Parathyroid adenoma (tissue), 2 donors: ENCODE data around the gene IFIT1.
"Not testable (repeated sequence)": the region's sequence is repeated elsewhere in the genome, so short reads cannot be mapped to it uniquely, and the experiment has no call there.

ENCODE experiments used
- H2AFZ ChIP-seq: fragments of 300-600 bp; sonication (generic); one replicate; pipeline ENCODE4 v1.7.0; 2017; ENCODE audit warnings: antibody characterized with exemption, mild to moderate bottlenecking
- H3K27ac ChIP-seq: fragments of 300-600 bp; sonication (generic); one replicate; pipeline ENCODE4 v1.7.0; 2017
- H3K27me3 ChIP-seq: fragments of 300-600 bp; sonication (generic); one replicate; pipeline ENCODE4 v1.7.0; 2017; ENCODE audit warnings: low read length; ENCODE audit not compliant: control insufficient read depth, insufficient read depth
- H3K36me3 ChIP-seq: fragments of 300-600 bp; sonication (generic); one replicate; pipeline ENCODE4 v1.7.0; 2017; ENCODE audit warnings: low read length; ENCODE audit not compliant: control insufficient read depth, insufficient read depth
- H3K4me1 ChIP-seq: fragments of 300-600 bp; sonication (generic); one replicate; pipeline ENCODE4 v1.7.0; 2017; ENCODE audit warnings: control low read depth
- H3K4me2 ChIP-seq: fragments of 300-600 bp; sonication (generic); one replicate; pipeline ENCODE4 v1.7.0; 2017; ENCODE audit warnings: low read length
- H3K4me3 ChIP-seq: fragments of 300-600 bp; sonication (generic); one replicate; pipeline ENCODE4 v1.7.0; 2017; ENCODE audit warnings: low read depth, low read length
- H3K79me2 ChIP-seq: fragments of 300-600 bp; sonication (generic); one replicate; pipeline ENCODE4 v1.7.0; 2017; ENCODE audit warnings: control low read depth
- H3K9ac ChIP-seq: fragments of 300-600 bp; sonication (generic); one replicate; pipeline ENCODE4 v1.7.0; 2017; ENCODE audit warnings: mild to moderate bottlenecking
- H3K9me3 ChIP-seq: fragments of 300-600 bp; sonication (generic); one replicate; pipeline ENCODE4 v1.7.0; 2017; ENCODE audit warnings: low read length; ENCODE audit not compliant: control insufficient read depth
- CTCF ChIP-seq: fragments of 300-600 bp; sonication (generic); IDR thresholded peaks from one replicate; pipeline ENCODE4 v1.7.0; 2017; ENCODE audit warnings: antibody characterized with exemption, mild to moderate bottlenecking
- donor health status: primary hyperparathyroidism.

IFIT1 gene

GRCh38 chr10:89440226-89441009 is 48.0 kb downstream of the IFIT1 start:
- no peak overlapping the region for H3K27ac ChIP-seq
- no peaks in the 10 kb centered on the region for H3K79me2 ChIP-seq
- no peak overlapping the region for H3K4me2 ChIP-seq
- no peaks in the 10 kb centered on the region for H3K27me3 ChIP-seq
- no peaks in the 10 kb centered on the region for H3K4me1 ChIP-seq
- no peak overlapping the region for H3K9ac ChIP-seq
- no peak for TF ChIP-seq CTCF
- H3K9me3 ChIP-seq, result no peaks in the 10 kb centered on the region
- H2AFZ ChIP-seq, result no peak overlapping the region
- no peak overlapping the region for H3K4me3 ChIP-seq
- H3K36me3 ChIP-seq, result no peaks in the 10 kb centered on the region

- Histone ChIP-seq H3K27me3 (no peaks in the 10 kb centered on the region), H3K9ac (no peak overlapping the region), H3K79me2 (no peaks in the 10 kb centered on the region), H2AFZ (no peak overlapping the region), H3K9me3 (no peaks in the 10 kb centered on the region), H3K27ac (no peak overlapping the region), H3K4me3 (no peak overlapping the region), H3K4me1 (no peaks in the 10 kb centered on the region), H3K4me2 (no peak overlapping the region), H3K36me3 (no peaks in the 10 kb centered on the region)
- no peak for TF ChIP-seq CTCF
These were observed 49.9 kb downstream of the IFIT1 start for GRCh38 chr10:89442289-89442688.

- not testable (repeated sequence) for H3K36me3 ChIP-seq, H3K27me3 ChIP-seq, H3K4me1 ChIP-seq, H3K9ac ChIP-seq, H3K79me2 ChIP-seq, H2AFZ ChIP-seq, H3K4me2 ChIP-seq, H3K9me3 ChIP-seq, H3K4me3 ChIP-seq, H3K27ac ChIP-seq
These were observed 52.4 kb downstream of the IFIT1 start for GRCh38 chr10:89444819-89445218.

- Histone ChIP-seq H3K4me1 (no peaks in the 10 kb centered on the region), H3K9ac (no peak overlapping the region), H3K9me3 (no peaks in the 10 kb centered on the region), H3K27me3 (no peaks in the 10 kb centered on the region), H3K79me2 (no peaks in the 10 kb centered on the region), H2AFZ (no peak overlapping the region), H3K36me3 (no peaks in the 10 kb centered on the region), H3K27ac (no peak overlapping the region), H3K4me3 (no peak overlapping the region), H3K4me2 (no peak overlapping the region)
- TF ChIP-seq CTCF, result no peak
These were observed 58.5 kb downstream of the IFIT1 start for GRCh38 chr10:89450901-89451300.

- Histone ChIP-seq H3K27me3 (no peaks in the 10 kb centered on the region), H3K4me1 (no peaks in the 10 kb centered on the region), H3K79me2 (no peaks in the 10 kb centered on the region), H3K9ac (no peak overlapping the region), H3K27ac (no peak overlapping the region), H3K4me3 (no peak overlapping the region), H2AFZ (no peak overlapping the region), H3K9me3 (no peaks in the 10 kb centered on the region), H3K36me3 (no peaks in the 10 kb centered on the region), H3K4me2 (no peak overlapping the region)
- TF ChIP-seq CTCF, result no peak
These were observed 59.8 kb downstream of the IFIT1 start for GRCh38 chr10:89452193-89452592.
